ENCODE data around the gene FAM210A. TPM values are rescaled to one million over a fixed set of nuclear protein-coding genes. Genes with fewer than 3 reads are reported as not detected.
A peak's percentile ranks its signal among the peaks of the same experiment; 100 is the strongest.

The FAM210A gene
- total RNA-seq, 5 donors from 2014 or later (not counting 1 experiment from before 2014, with no cell fraction given): 7.3 to 10.8 (median 9.1) TPM

- H3K4me3 ChIP-seq (ENCODE audit: control insufficient read depth in 1 of 2, extremely low read depth in 1 of 2, low read length in 1 of 2): peak overlapping the region in 1 of 2 donors; percentile 15
- no peaks in the 10 kb centered on the region for H3K9me3 ChIP-seq
- peaks cover 73 to 85% (median 76%) of the 10 kb centered on the region in 3 donors for H3K4me1 Mint-ChIP-seq
- H3K4me1 ChIP-seq (ENCODE audit: control insufficient read depth in 1 of 2, extremely low read depth in 1 of 2, insufficient read depth in 2 of 2, low read length in 2 of 2): peaks cover 54 to 80% of the 10 kb centered on the region in 2 experiments
- peak in 1 of 35 experiments; percentile 48 for DNase-seq
- peak overlapping the region; percentile 74 to 96 (median 84) for H3K4me3 Mint-ChIP-seq
- H3K27me3 ChIP-seq (replicated peaks in 1 of 2; ENCODE audit: control insufficient read depth in 2 of 2, extremely low read depth in 1 of 2, insufficient read depth in 2 of 2, low read length in 1 of 2): peaks cover 0 to 6% of the 10 kb centered on the region in 2 experiments
- peak overlapping the region; percentile 35 for H3K27ac ChIP-seq (ENCODE audit: low read length)
- H3K36me3 ChIP-seq (ENCODE audit: control insufficient read depth in 2 of 2, extremely low read depth in 1 of 2, insufficient read depth in 1 of 2, low read length in 1 of 2): no peaks in the 10 kb centered on the region
- H3K36me3 Mint-ChIP-seq: no peaks in the 10 kb centered on the region
- POLR2A ChIA-PET: interaction anchor here (0.6 to 1.2 kb wide), 3 partner anchors 75 to 912 kb away, joined by 3 read pairs; partner anchors contain the start of gene CEP76 (in 1 of the 2)
- no peak for ATAC-seq (replicated peaks in 1 of 4)
- no peaks in the 10 kb centered on the region for H3K9me3 Mint-ChIP-seq
- no peaks in the 10 kb centered on the region for H3K27me3 Mint-ChIP-seq
- CTCF ChIA-PET: interaction anchor here (0.6 to 1.0 kb wide), 5 partner anchors 16 to 473 kb away, joined by 3 to 4 read pairs (median 3); no protein-coding TSS in a partner anchor
- peak overlapping the region; percentile 81 to 91 for H3K27ac Mint-ChIP-seq
- WGBS (ENCODE audit: insufficient coverage): 63% methylated on average over 13 of the region's 21 CpGs
These were observed 112.5 kb downstream of the FAM210A start for GRCh38 chr18:13613591-13614501.

Other genes with a start within 250 kb of the FAM210A start
- gene RNMT, start 115 bp upstream of the FAM210A start, total RNA-seq: 10 to 100 TPM; 36.4 to 88.4 (median 48.7) TPM
- gene MC5R, start 97.6 kb upstream of the FAM210A start, total RNA-seq: not detected
- not detected for gene MC2R, start 189.0 kb upstream of the FAM210A start, total RNA-seq